Neuronal stem cell (in vitro differentiated cells): ENCODE measurements around the gene BAIAP3.

ENCODE experiments used
- DNase-seq: peaks from one replicate; pipeline ENCODE4 v3.0.0-alpha.2; 2013; ENCODE audit warnings: low spot score
- H2AFZ ChIP-seq: one replicate; pipeline ENCODE4 v1.6.1; 2013; ENCODE audit warnings: mild to moderate bottlenecking, low read length, inconsistent platforms
- H2AK5ac ChIP-seq: 2 replicates; pipeline ENCODE4 v1.6.1; 2013; ENCODE audit warnings: low read depth, mild to moderate bottlenecking, inconsistent platforms, low read length, moderate library complexity, mixed read lengths
- H2BK120ac ChIP-seq: 2 replicates; pipeline ENCODE4 v1.6.1; 2013; ENCODE audit warnings: low read depth, mild to moderate bottlenecking, inconsistent platforms, low read length, moderate library complexity, mixed read lengths
- H2BK12ac ChIP-seq: one replicate; pipeline ENCODE4 v1.6.1; 2013; ENCODE audit warnings: low read length, inconsistent platforms
- H2BK15ac ChIP-seq: 2 replicates; pipeline ENCODE4 v1.6.1; 2013; ENCODE audit warnings: mild to moderate bottlenecking, low read length, inconsistent platforms, mixed read lengths
- H2BK5ac ChIP-seq: one replicate; pipeline ENCODE4 v1.6.1; 2013; ENCODE audit warnings: inconsistent platforms, mild to moderate bottlenecking, low read length, moderate library complexity
- H3K14ac ChIP-seq: one replicate; pipeline ENCODE4 v1.6.1; 2013; ENCODE audit warnings: low read length, inconsistent platforms
- H3K18ac ChIP-seq: 2 replicates; pipeline ENCODE4 v1.6.1; 2013; ENCODE audit warnings: low read length, inconsistent platforms
- H3K23ac ChIP-seq: 2 replicates; pipeline ENCODE4 v1.6.1; 2013; ENCODE audit warnings: low read depth, mild to moderate bottlenecking, mixed read lengths, low read length, inconsistent platforms; ENCODE audit not compliant: poor library complexity
- H3K27ac ChIP-seq: replicated peaks from 3 replicates; pipeline ENCODE4 v1.5.1; 2013; ENCODE audit warnings: low read length, inconsistent platforms
- H3K27me3 ChIP-seq, 3 experiments: 2 replicates each; pipeline ENCODE4 v1.6.1; 2013; ENCODE audit warnings: low read length in 3 of 3, mild to moderate bottlenecking in 2 of 3, inconsistent platforms in 1 of 3, low read depth in 1 of 3, mixed read lengths in 1 of 3, moderate library complexity in 1 of 3; ENCODE audit not compliant: control insufficient read depth in 3 of 3, insufficient read depth in 3 of 3
- H3K36me3 ChIP-seq, 2 donors: replicated peaks in 1 of 2; 2 replicates each; pipeline ENCODE4 v1.6.1; 2013; ENCODE audit warnings: low read length in 2 of 2; ENCODE audit not compliant: control insufficient read depth in 2 of 2, insufficient read depth in 2 of 2
- H3K4ac ChIP-seq: 2 replicates; pipeline ENCODE4 v1.6.1; 2013; ENCODE audit warnings: inconsistent platforms, mild to moderate bottlenecking, low read length, moderate library complexity
- H3K4me1 ChIP-seq, 2 donors: 1 replicate in 1 of 2; 2 replicates in 1 of 2; pipeline ENCODE4 v1.6.1; 2013; ENCODE audit warnings: low read length in 2 of 2, low read depth in 1 of 2; ENCODE audit not compliant: control insufficient read depth in 2 of 2, insufficient read depth in 1 of 2
- H3K4me2 ChIP-seq: one replicate; pipeline ENCODE4 v1.6.1; 2013; ENCODE audit warnings: mild to moderate bottlenecking, low read length, inconsistent platforms; ENCODE audit not compliant: insufficient read depth, poor library complexity, severe bottlenecking
- H3K4me3 ChIP-seq, 2 donors: 2 replicates each; pipeline ENCODE4 v1.5.1; 2013; ENCODE audit warnings: low read length in 2 of 2, mild to moderate bottlenecking in 2 of 2, inconsistent platforms in 1 of 2, moderate library complexity in 1 of 2
- H3K79me1 ChIP-seq: one replicate; pipeline ENCODE4 v1.6.1; 2013; ENCODE audit warnings: low read depth, mild to moderate bottlenecking, inconsistent platforms, low read length, moderate library complexity
- H3K9ac ChIP-seq: one replicate; pipeline ENCODE4 v1.6.1; 2013; ENCODE audit warnings: mild to moderate bottlenecking, low read depth, low read length, inconsistent platforms; ENCODE audit not compliant: poor library complexity
- H3K9me3 ChIP-seq, 2 donors: replicated peaks in 1 of 2; 2 replicates each; pipeline versions ENCODE3 to v1.6.1; 2013; ENCODE audit warnings: low read length in 2 of 2, mild to moderate bottlenecking in 2 of 2, inconsistent platforms in 1 of 2, low read depth in 1 of 2, mixed read lengths in 1 of 2, moderate library complexity in 1 of 2; ENCODE audit not compliant: control insufficient read depth in 2 of 2, insufficient read depth in 1 of 2
- H4K8ac ChIP-seq: one replicate; pipeline ENCODE4 v1.6.1; 2013; ENCODE audit warnings: low read depth, mild to moderate bottlenecking, inconsistent platforms, low read length, moderate library complexity
- H4K91ac ChIP-seq: one replicate; pipeline ENCODE4 v1.6.1; 2013; ENCODE audit warnings: low read length, low read depth, mild to moderate bottlenecking, inconsistent platforms; ENCODE audit not compliant: poor library complexity
- WGBS, 2 donors: extraction: QIAGEN DNeasy Blood & Tissue Kit; methylation state at CpG; one replicate each; pipeline ENCODE4 v1.1.7; 2013; ENCODE audit warnings: missing lambda C conversion rate in 2 of 2, mixed read lengths in 1 of 2; ENCODE audit not compliant: insufficient read length in 2 of 2, insufficient replicate concordance in 1 of 2; ENCODE audit errors: extremely low coverage in 2 of 2; 5-methylcytosine and 5-hydroxymethylcytosine counted together

BAIAP3 gene

DNA sequence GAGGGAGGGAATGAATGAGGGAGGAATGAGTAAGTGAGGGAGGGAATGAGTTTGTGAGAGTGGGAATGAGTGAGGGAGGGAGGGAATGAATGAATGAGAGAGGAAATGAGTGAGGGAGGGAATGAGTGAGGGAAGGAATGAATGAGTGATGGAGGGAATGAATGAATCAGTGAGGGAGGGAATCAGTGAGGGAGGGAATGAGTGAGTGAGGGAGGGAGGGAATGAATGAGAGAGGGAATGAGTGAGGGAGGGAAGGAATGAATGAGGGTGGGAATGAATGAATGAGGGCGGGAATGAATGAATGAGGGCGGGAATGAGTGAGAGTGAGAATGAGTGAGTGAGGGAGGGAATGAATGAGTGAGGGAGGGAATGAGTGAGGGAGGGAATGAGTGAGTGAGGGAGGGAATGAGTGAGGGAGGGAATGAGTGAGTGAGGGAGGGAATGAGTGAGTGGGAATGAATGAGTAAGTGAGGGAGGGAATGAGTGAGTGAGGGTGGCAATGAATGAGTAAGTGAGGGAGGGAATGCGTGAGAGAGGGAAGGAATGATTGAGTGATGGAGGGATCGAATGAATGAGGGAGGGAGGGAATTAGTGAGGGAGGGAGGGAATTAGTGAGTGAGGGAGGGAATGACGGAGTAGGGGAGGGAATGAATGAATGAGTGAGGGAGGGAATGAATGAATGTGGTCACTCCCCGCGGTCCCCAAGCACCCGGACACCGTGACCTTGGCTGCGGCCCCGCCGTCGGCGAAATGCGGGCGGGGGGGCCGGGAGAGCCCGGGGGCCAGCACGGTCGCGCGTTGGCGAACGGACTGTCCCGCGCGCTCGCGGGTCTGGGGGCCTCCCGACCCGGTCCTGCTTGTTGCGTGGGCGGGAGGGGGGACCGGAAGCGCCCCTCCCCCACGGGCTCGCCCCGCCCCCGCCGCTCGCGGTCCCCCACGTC, 25.1 kb upstream of the BAIAP3 start:
- no peak overlapping the region for H2BK5ac ChIP-seq
- no peak overlapping the region for H4K91ac ChIP-seq
- no peak overlapping the region for H3K23ac ChIP-seq
- H2BK15ac ChIP-seq, result no peak overlapping the region
- peak overlapping the region; percentile 83 to 99 for H3K4me3 ChIP-seq
- H3K9me3 ChIP-seq, result no peaks in the 10 kb centered on the region
- peaks cover 12 to 13% of the 10 kb centered on the region in 2 donors for H3K4me1 ChIP-seq
- peak overlapping the region; percentile 95 for H2AFZ ChIP-seq
- H2BK12ac ChIP-seq, result no peak overlapping the region
- no peak overlapping the region for H3K4ac ChIP-seq
- no peak for DNase-seq
- peaks cover 10 to 30% of the 10 kb centered on the region in 2 donors for H3K36me3 ChIP-seq
- H4K8ac ChIP-seq, result no peak overlapping the region
- H3K9ac ChIP-seq, result peak overlapping the region; percentile 70
- no peak overlapping the region for H3K14ac ChIP-seq
- 99 to 100% methylated on average over 2 to 5 of the region's 43 CpGs for WGBS, 2 donors
- peaks cover 6% of the 10 kb centered on the region for H3K79me1 ChIP-seq
- H2AK5ac ChIP-seq, result peak overlapping the region; percentile 70
- peak overlapping the region; percentile 87 for H3K18ac ChIP-seq
- peak overlapping the region; percentile 58 for H3K27ac ChIP-seq
- H2BK120ac ChIP-seq, result no peak overlapping the region
- H3K4me2 ChIP-seq, result peak overlapping the region; percentile 54
- peaks cover 0 to 5% (median 0%) of the 10 kb centered on the region in 3 experiments for H3K27me3 ChIP-seq

DNA sequence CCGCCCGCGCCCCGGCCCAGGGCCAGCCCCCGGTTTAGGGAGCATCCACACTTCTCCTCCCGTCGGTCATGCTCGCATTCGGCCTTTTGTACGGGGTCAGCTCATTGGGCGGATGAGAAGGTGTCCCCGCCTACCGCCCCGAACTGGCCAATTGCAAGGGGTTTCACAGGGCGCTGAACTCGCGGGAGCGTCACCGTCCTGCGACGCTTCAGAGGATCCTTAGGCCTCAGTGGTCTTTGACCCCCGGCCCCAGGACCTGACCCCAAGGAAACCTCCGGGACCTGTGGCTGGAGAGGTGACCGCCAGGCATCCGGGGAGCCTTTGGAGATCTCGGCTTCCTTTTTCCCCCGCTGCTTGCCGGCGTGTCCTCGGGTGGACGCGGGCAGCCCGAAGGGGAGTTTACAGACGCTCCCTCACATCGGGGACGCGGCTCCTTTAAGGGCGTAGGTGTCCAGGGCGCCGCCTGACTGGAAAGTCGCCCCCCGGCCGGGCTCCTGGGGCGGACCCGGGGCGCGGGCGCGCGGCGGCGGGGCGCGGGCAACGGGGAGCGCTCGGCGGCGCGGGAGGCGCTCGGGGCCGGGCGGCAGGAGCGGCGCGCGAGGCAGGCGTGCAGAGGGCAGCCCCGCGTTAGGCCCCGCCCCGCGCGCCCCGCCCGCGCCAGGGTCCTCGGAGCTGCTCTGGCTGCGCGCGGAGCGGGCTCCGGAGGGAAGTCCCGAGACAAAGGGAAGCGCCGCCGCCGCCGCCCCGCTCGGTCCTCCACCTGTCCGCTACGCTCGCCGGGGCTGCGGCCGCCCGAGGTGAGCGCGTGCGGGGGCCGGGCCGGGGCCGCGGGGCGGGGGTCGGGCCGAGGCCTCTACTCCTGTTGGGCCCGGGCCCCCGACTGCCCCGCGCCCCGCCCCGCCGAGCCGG, 24.2 kb upstream of the BAIAP3 start, which contains the start of gene UBE2I:
Gene UBE2I, plus strand, starts transcription at position 660 of the 909 bp plus-strand sequence. CDS start 4,395 bp downstream, outside the sequence.
- no CpG with 5 or more reads among the region's 117 CpGs for WGBS, 2 donors
- Histone ChIP-seq H3K27ac (peak within 1 kb of the TSS; percentile 97), H2AFZ (peak within 1 kb of the TSS; percentile 95), H2BK15ac (no peak within 1 kb of the TSS), H2BK12ac (peak within 1 kb of the TSS; percentile 73), H3K14ac (peak within 1 kb of the TSS; percentile 38), H3K23ac (no peak within 1 kb of the TSS), H3K27me3 (peaks cover 0 to under 1% (median 0%) of the 10 kb centered on the region in 3 experiments), H4K8ac (no peak within 1 kb of the TSS), H3K9me3 (no peaks in the 10 kb centered on the region), H3K4me3 (peak within 1 kb of the TSS; percentile 96 to 99), H3K9ac (peak within 1 kb of the TSS; percentile 93), H4K91ac (peak within 1 kb of the TSS; percentile 85), H3K18ac (peak within 1 kb of the TSS; percentile 100), H3K4me1 (peaks cover 12 to 13% of the 10 kb centered on the region in 2 donors), H3K4me2 (peak within 1 kb of the TSS; percentile 81), H2BK5ac (peak within 1 kb of the TSS; percentile 100), H2BK120ac (peak within 1 kb of the TSS; percentile 87), H3K79me1 (peaks cover 14% of the 10 kb centered on the region), H3K36me3 (peaks cover 18 to 39% of the 10 kb centered on the region in 2 donors), H3K4ac (no peak within 1 kb of the TSS), H2AK5ac (peak within 1 kb of the TSS; percentile 70)
- DNase-seq, result peak; percentile 99

DNA sequence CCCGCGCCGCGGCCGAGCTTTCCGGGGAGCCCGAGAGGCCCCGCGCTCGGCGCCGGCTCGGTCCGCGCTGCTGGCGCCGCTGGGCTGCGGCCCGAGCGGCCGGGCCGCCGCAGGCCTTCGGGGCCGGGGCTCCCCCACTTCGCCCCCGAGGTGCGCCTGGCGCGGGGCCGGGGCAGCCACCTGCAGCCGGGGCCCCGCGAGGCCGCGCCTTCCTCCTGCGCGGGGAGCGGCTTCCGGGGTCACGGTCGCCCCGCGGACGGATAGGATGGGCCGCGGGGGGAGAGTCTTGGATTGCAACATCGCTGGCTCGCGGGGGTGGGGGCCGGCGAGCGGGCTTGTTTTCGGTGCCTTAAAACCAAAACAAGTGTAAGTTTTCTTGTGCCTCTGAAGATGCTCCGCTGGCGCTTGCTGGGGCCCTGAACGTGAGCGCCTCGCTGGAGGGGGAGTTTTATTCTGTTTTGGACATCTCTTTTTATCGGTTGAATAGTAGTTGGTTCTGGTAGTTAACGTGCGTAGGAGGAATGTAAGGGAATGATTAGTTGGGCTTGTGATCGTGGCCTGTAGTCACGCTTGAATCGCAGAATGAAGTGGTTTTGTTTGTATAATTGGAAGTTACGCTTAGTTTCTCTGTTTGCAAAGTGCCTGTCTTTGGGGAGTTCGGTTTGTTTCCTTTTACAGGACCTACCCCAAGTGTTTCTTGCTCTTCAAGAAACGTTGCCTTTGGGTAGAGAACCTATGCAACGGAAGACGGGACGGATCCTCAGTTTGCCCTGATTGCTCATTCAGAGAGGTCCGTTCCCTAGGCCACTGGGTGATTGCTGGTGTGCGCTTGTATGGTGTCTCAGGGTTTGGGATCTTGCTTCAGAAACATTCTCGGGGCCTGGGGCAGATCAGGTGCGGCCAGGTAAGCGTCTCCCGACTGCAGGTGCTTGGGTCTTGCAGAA, 23.3 kb upstream of the BAIAP3 start:
- Histone ChIP-seq H3K23ac (no peak overlapping the region), H3K14ac (no peak overlapping the region), H3K79me1 (peaks cover 23% of the 10 kb centered on the region), H3K9me3 (no peaks in the 10 kb centered on the region), H3K4me2 (peak overlapping the region; percentile 81), H3K36me3 (peaks cover 26 to 48% of the 10 kb centered on the region in 2 donors), H4K91ac (no peak overlapping the region), H2AFZ (no peak overlapping the region), H2AK5ac (peak overlapping the region; percentile 49), H3K4me3 (peak overlapping the region; percentile 96 to 99), H3K27ac (no peak overlapping the region), H2BK120ac (no peak overlapping the region), H2BK12ac (no peak overlapping the region), H3K4me1 (peaks cover 12 to 13% of the 10 kb centered on the region in 2 donors), H3K9ac (peak overlapping the region; percentile 86), H2BK15ac (no peak overlapping the region), H2BK5ac (no peak overlapping the region), H3K4ac (no peak overlapping the region), H3K18ac (peak overlapping the region; percentile 23), H4K8ac (no peak overlapping the region), H3K27me3 (no peaks in the 10 kb centered on the region)
- no peak for DNase-seq
- no CpG with 5 or more reads among the region's 77 CpGs for whole genome bisulfite sequencing, 2 donors
